Testis (tissue), 2 donors: ENCODE data around the gene CTNNA1.

ENCODE experiments used
- POLR2A ChIP-seq: fragments of 450-650 bp; IDR thresholded peaks from one replicate; pipeline ENCODE4 v1.6.1; 2017; ENCODE audit warnings: antibody characterized with exemption, mild to moderate bottlenecking, moderate library complexity
- TF ChIP-seq, protein P1 (sequence below), 3 experiments: fragments of 450-650 bp in 2 of 3; fragments of 200-600 bp in 1 of 3; sonication (generic) in 1 of 3; IDR thresholded peaks; one replicate each; pipeline ENCODE4 v1.5.1; 2016 to 2019; ENCODE audit warnings: antibody characterized with exemption in 3 of 3, mild to moderate bottlenecking in 2 of 3, moderate library complexity in 1 of 3

DNA sequence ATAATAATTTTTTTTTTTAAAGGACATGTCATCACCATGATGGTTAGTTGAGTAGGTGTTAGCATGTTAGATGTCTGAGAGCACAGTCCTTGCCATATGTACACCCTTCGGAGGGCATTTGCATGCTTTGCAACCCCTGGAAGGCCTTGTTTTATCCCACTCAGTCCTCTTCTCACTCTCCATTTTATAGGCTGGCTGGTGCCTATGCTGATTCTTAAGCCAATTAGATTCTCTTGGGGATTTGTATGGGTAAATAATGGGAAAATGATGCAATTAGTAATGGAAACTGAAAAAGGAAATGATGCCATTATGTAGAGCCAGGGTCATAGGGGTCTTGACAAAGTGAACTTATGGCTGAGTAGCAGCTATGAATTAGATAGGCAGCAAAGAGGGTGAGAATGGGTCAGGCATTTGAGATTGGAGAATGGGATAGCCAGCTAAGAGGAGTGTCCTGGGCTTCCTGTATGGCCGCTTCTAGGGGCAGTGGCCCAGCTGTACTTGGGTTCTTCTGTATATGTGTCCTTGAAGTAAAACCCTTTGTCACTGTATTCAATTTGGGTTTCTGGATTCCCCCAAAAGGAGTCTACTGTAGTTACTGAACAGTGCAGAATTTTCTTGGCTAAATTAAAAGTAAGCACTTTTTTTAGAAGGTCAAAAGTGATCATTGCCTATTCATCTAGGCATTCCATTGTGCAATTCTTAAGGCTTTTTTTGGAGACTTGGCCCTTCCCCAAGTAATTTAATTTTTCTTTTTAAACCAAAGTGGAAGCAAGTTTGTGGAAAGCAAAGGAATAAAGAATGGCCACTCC, 90.3 kb downstream of the CTNNA1 start:
- TF ChIP-seq, protein P1, sequence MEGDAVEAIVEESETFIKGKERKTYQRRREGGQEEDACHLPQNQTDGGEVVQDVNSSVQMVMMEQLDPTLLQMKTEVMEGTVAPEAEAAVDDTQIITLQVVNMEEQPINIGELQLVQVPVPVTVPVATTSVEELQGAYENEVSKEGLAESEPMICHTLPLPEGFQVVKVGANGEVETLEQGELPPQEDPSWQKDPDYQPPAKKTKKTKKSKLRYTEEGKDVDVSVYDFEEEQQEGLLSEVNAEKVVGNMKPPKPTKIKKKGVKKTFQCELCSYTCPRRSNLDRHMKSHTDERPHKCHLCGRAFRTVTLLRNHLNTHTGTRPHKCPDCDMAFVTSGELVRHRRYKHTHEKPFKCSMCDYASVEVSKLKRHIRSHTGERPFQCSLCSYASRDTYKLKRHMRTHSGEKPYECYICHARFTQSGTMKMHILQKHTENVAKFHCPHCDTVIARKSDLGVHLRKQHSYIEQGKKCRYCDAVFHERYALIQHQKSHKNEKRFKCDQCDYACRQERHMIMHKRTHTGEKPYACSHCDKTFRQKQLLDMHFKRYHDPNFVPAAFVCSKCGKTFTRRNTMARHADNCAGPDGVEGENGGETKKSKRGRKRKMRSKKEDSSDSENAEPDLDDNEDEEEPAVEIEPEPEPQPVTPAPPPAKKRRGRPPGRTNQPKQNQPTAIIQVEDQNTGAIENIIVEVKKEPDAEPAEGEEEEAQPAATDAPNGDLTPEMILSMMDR (IDR thresholded peaks at IDR 0.05) = no peak
- TF ChIP-seq POLR2A = no peak
